H1 (cell line): ENCODE measurements around the gene RALGDS. TPM values are rescaled to one million over a fixed set of nuclear protein-coding genes. Genes with fewer than 3 reads are reported as not detected.
A peak's percentile ranks its signal among the peaks of the same experiment; 100 is the strongest.

Experiments
- CTCF ChIA-PET: fragments of 300-600 bp; sonication (Branson Sonifier 250); formaldehyde crosslinking; loops from one replicate; lab custom pipeline; 2021; ENCODE audit not compliant: partially characterized antibody; lab: Charles Lee
- POLR2A ChIA-PET: fragments of 300-600 bp; sonication (Branson Sonifier 250); formaldehyde crosslinking; loops from one replicate; lab custom pipeline; 2021; ENCODE audit warnings: inconsistent platforms; ENCODE audit not compliant: partially characterized antibody; lab: Charles Lee
- DNase-seq, 2 experiments: peaks; one replicate each; pipeline versions ENCODE4 v3.0.0 to v3.0.0-alpha.2; 2010 to 2022; ENCODE audit warnings: low spot score in 2 of 2, low read depth in 1 of 2, mixed read lengths in 1 of 2
- FAIRE-seq: peaks from 2 replicates; lab custom pipeline; 2011; peaks lifted over from hg19 to GRCh38; lab: Jason Lieb, UNC
- H2AFZ ChIP-seq: 2 replicates; pipeline ENCODE4 v1.8.1; 2012; ENCODE audit warnings: low read length, inconsistent platforms
- H2AK5ac ChIP-seq: 2 replicates; pipeline ENCODE4 v1.6.1; 2013; ENCODE audit warnings: low read depth, low read length
- H2BK120ac ChIP-seq: replicated peaks from 2 replicates; pipeline ENCODE3; 2013; ENCODE audit warnings: low read depth, low read length, inconsistent platforms
- H2BK12ac ChIP-seq: 2 replicates; pipeline ENCODE4 v1.6.1; 2013; ENCODE audit warnings: low read depth, low read length
- H2BK15ac ChIP-seq: 2 replicates; pipeline ENCODE4 v1.6.1; 2013; ENCODE audit warnings: low read length
- H2BK20ac ChIP-seq: 2 replicates; pipeline ENCODE4 v1.6.1; 2013; ENCODE audit warnings: low read length
- H2BK5ac ChIP-seq: 2 replicates; pipeline ENCODE4 v1.6.1; 2013; ENCODE audit warnings: low read depth, low read length
- H3K14ac ChIP-seq: 2 replicates; pipeline ENCODE4 v1.6.1; 2013; ENCODE audit warnings: inconsistent platforms; ENCODE audit not compliant: insufficient read length
- H3K18ac ChIP-seq: 2 replicates; pipeline ENCODE4 v1.6.1; 2013; ENCODE audit warnings: low read length; ENCODE audit errors: extremely low read depth
- H3K23ac ChIP-seq: 2 replicates; pipeline ENCODE4 v1.6.1; 2013; ENCODE audit warnings: inconsistent platforms; ENCODE audit not compliant: insufficient read length
- H3K23me2 ChIP-seq: 2 replicates; pipeline ENCODE4 v1.6.1; 2013; ENCODE audit warnings: low read depth, low read length
- H3K27ac ChIP-seq: 2 replicates; pipeline ENCODE4 v1.6.1; 2011; ENCODE audit warnings: low read depth, low read length, inconsistent platforms
- H3K27me3 ChIP-seq, 4 experiments: replicated peaks in 1 of 4; 1 replicate in 1 of 4; 2 replicates in 3 of 4; pipeline versions ENCODE4 v1.6.1 to v1.8.1; 2011 to 2013; ENCODE audit warnings: low read length in 3 of 4, mild to moderate bottlenecking in 3 of 4, inconsistent platforms in 2 of 4, mixed read lengths in 2 of 4, moderate library complexity in 1 of 4; ENCODE audit not compliant: control insufficient read depth in 3 of 4, insufficient read depth in 3 of 4; ENCODE audit errors: extremely low read depth in 1 of 4
- H3K36me3 ChIP-seq, 4 experiments: 2 replicates each; pipeline versions ENCODE4 v1.6.1 to v1.8.1; 2011 to 2013; ENCODE audit warnings: mild to moderate bottlenecking in 4 of 4, low read length in 3 of 4, moderate library complexity in 2 of 4, control low read depth in 1 of 4, inconsistent platforms in 1 of 4; ENCODE audit not compliant: insufficient read depth in 4 of 4, control insufficient read depth in 2 of 4
- H3K4ac ChIP-seq: replicated peaks from 2 replicates; pipeline ENCODE3; 2013; ENCODE audit warnings: low read length, low read depth, mixed read lengths, inconsistent platforms; ENCODE audit not compliant: insufficient read length
- H3K4me1 ChIP-seq, 4 experiments: replicated peaks in 1 of 4; 1 replicate in 1 of 4; 2 replicates in 3 of 4; pipeline versions ENCODE4 v1.6.1 to v1.8.1; 2011 to 2013; ENCODE audit warnings: low read length in 3 of 4, inconsistent platforms in 2 of 4, mixed read lengths in 1 of 4; ENCODE audit not compliant: insufficient read depth in 4 of 4, control insufficient read depth in 3 of 4
- H3K4me2 ChIP-seq, 2 experiments: 2 replicates each; pipeline versions ENCODE4 v1.6.1 to v1.8.1; 2011 to 2013; ENCODE audit warnings: low read depth in 2 of 2, low read length in 2 of 2, control low read depth in 1 of 2, inconsistent platforms in 1 of 2, mild to moderate bottlenecking in 1 of 2; ENCODE audit not compliant: insufficient read depth in 1 of 2
- H3K4me3 ChIP-seq, 4 experiments: fragments of 200-600, 300-600 bp in 1 of 4; sonication (generic), shearing (Covaris generic), sonication (Bioruptor Twin) in 1 of 4; 2 replicates each; pipeline versions ENCODE4 v1.5.1 to v1.8.1; 2011 to 2016; ENCODE audit warnings: low read length in 4 of 4, low read depth in 3 of 4, control low read depth in 2 of 4, inconsistent platforms in 2 of 4, mild to moderate bottlenecking in 2 of 4, mixed read lengths in 1 of 4, moderate library complexity in 1 of 4; ENCODE audit not compliant: insufficient read depth in 2 of 4; ENCODE audit errors: extremely low read depth in 1 of 4
- H3K56ac ChIP-seq: replicated peaks from 2 replicates; pipeline ENCODE3; 2013; ENCODE audit warnings: low read depth, mild to moderate bottlenecking, mixed read lengths, low read length, inconsistent platforms; ENCODE audit not compliant: insufficient read length
- H3K79me1 ChIP-seq: 2 replicates; pipeline ENCODE4 v1.6.1; 2013; ENCODE audit warnings: low read depth, low read length, control low read depth
- H3K79me2 ChIP-seq, 2 experiments: 2 replicates each; pipeline versions ENCODE4 v1.6.1 to v1.8.1; 2012 to 2013; ENCODE audit warnings: low read length in 2 of 2, mild to moderate bottlenecking in 2 of 2, inconsistent platforms in 1 of 2; ENCODE audit not compliant: insufficient read depth in 2 of 2, control insufficient read depth in 1 of 2
- H3K9ac ChIP-seq, 4 experiments: replicated peaks in 1 of 4; 1 replicate in 1 of 4; 2 replicates in 3 of 4; pipeline versions ENCODE4 v1.6.1 to v1.8.1; 2011 to 2013; ENCODE audit warnings: low read depth in 3 of 4, low read length in 3 of 4, control low read depth in 2 of 4, mild to moderate bottlenecking in 2 of 4, moderate library complexity in 2 of 4, inconsistent platforms in 1 of 4; ENCODE audit errors: extremely low read depth in 1 of 4
- H3K9me3 ChIP-seq, 2 experiments: 2 replicates each; pipeline versions ENCODE4 v1.6.1 to v1.8.1; 2012 to 2013; ENCODE audit warnings: mild to moderate bottlenecking in 2 of 2, moderate library complexity in 2 of 2, control low read depth in 1 of 2, inconsistent platforms in 1 of 2, low read depth in 1 of 2, low read length in 1 of 2, mixed read lengths in 1 of 2; ENCODE audit not compliant: insufficient read depth in 2 of 2
- H4K20me1 ChIP-seq, 2 experiments: replicated peaks in 1 of 2; 2 replicates each; pipeline versions ENCODE3 to v1.8.1; 2011 to 2013; ENCODE audit warnings: inconsistent platforms in 2 of 2, low read length in 2 of 2, mild to moderate bottlenecking in 1 of 2; ENCODE audit not compliant: insufficient read depth in 2 of 2, control insufficient read depth in 1 of 2
- H4K5ac ChIP-seq: 2 replicates; pipeline ENCODE4 v1.6.1; 2013; ENCODE audit warnings: low read length, low read depth, mixed read lengths, inconsistent platforms; ENCODE audit not compliant: insufficient read length
- H4K8ac ChIP-seq: 2 replicates; pipeline ENCODE4 v1.8.0; 2013; ENCODE audit warnings: mild to moderate bottlenecking, moderate library complexity, low read length, inconsistent platforms; ENCODE audit not compliant: insufficient read depth; ENCODE audit errors: extremely low read depth
- H4K91ac ChIP-seq: replicated peaks from 2 replicates; pipeline ENCODE3; 2013; ENCODE audit warnings: low read length, mixed read lengths, inconsistent platforms; ENCODE audit not compliant: insufficient read length
- ASH2L ChIP-seq: fragments of 200-600, 300-600 bp; sonication (generic); IDR thresholded peaks from one replicate; pipeline ENCODE4 v1.7.1; 2017; ENCODE audit warnings: low read length
- CBX8 ChIP-seq: fragments of 300-800, 300-1000 bp; sonication (generic); IDR thresholded peaks from 2 replicates; pipeline ENCODE4 v1.7.1; 2016; ENCODE audit warnings: low read depth, low read length, borderline replicate concordance
- CHD2 ChIP-seq: IDR thresholded peaks from 2 replicates; pipeline ENCODE4 v1.6.1; 2012; ENCODE audit warnings: low read length, improper control_type of control experiment
- EGR1 ChIP-seq: IDR thresholded peaks from 2 replicates; pipeline ENCODE4 v1.6.1; 2011; ENCODE audit warnings: low read depth, low read length, borderline replicate concordance
- HDAC6 ChIP-seq: IDR thresholded peaks from one replicate; pipeline ENCODE4 v1.7.1; 2012; ENCODE audit warnings: low read depth, mild to moderate bottlenecking, inconsistent platforms, low read length, moderate library complexity
- JUND ChIP-seq: IDR thresholded peaks from 2 replicates; pipeline ENCODE4 v1.6.1; 2011; ENCODE audit warnings: mild to moderate bottlenecking, improper control_type of control experiment, low read length
- KDM1A ChIP-seq: fragments of 200-600, 300-600 bp; sonication (generic); IDR thresholded peaks from 2 replicates; pipeline ENCODE4 v1.7.1; 2016; ENCODE audit warnings: mild to moderate bottlenecking, low read length, borderline replicate concordance
- KDM5A ChIP-seq: fragments of 200-600 bp; IDR thresholded peaks from 2 replicates; pipeline ENCODE4 v1.7.1; 2012; ENCODE audit warnings: mild to moderate bottlenecking, low read length, inconsistent platforms, mixed read lengths
- MAFK ChIP-seq: IDR thresholded peaks from 2 replicates; pipeline ENCODE4 v1.6.1; 2012; ENCODE audit warnings: low read depth, mild to moderate bottlenecking, improper control_type of control experiment, low read length
- RAD21 ChIP-seq, 2 experiments: IDR thresholded peaks in 1 of 2; conservative IDR thresholded peaks in 1 of 2; 2 replicates each; pipeline ENCODE4 v1.6.1; 2011; ENCODE audit warnings: low read depth in 2 of 2, low read length in 2 of 2, improper control_type of control experiment in 1 of 2, inconsistent platforms in 1 of 2, mild to moderate bottlenecking in 1 of 2, moderate library complexity in 1 of 2
- SAP30 ChIP-seq: fragments of 300-600 bp; sonication (generic); IDR thresholded peaks from 2 replicates; pipeline ENCODE4 v1.7.1; 2012; ENCODE audit warnings: low read length, moderate library complexity, mild to moderate bottlenecking, inconsistent platforms; ENCODE audit not compliant: insufficient read depth, insufficient replicate concordance
- SIX5 ChIP-seq: IDR thresholded peaks from 2 replicates; pipeline ENCODE4 v1.6.1; 2011; ENCODE audit warnings: mild to moderate bottlenecking, low read depth, low read length
- SP1 ChIP-seq: IDR thresholded peaks from 2 replicates; pipeline ENCODE4 v1.6.1; 2011; ENCODE audit warnings: low read depth, low read length
- WGBS, 2 experiments: shearing (Covaris generic) in 1 of 2; methylation state at CpG; one replicate each; pipeline versions ENCODE4 v1.1.6 to v1.1.7; 2013 to 2015; ENCODE audit warnings: low lambda C conversion rate in 2 of 2, mixed read lengths in 2 of 2, inconsistent platforms in 1 of 2, low coverage in 1 of 2, missing lambda C conversion rate in 1 of 2; ENCODE audit not compliant: insufficient replicate concordance in 2 of 2, insufficient coverage in 1 of 2, insufficient read length in 1 of 2; ENCODE audit errors: extremely low coverage in 1 of 2, missing lambda C conversion rate in 1 of 2; 5-methylcytosine and 5-hydroxymethylcytosine counted together
- polyA plus RNA-seq, 7 experiments: library from polyadenylated mRNA; depleted of rRNA in 3 of 7; stranded (reverse) in 5 of 7; unstranded in 2 of 7; fragments of >200 nt in 5 of 7; fragments of 200-250 nt in 2 of 7; gene quantifications; 1 replicate in 5 of 7; 2 replicates in 1 of 7; 4 replicates in 1 of 7; pipeline versions ENCODE4 v1.2.1 to v1.2.3, GENCODE V29; 2011 to 2013; ENCODE audit warnings: missing spikeins in 2 of 7, mixed read lengths in 2 of 7
- total RNA-seq: library from RNA; stranded (reverse); fragmentation: NEBNext Ultra II Directional; extraction: Animal tissue kit (Norgen Biotek cat#: 25700); gene quantifications from 2 replicates; pipeline ENCODE4 v1.2.1, GENCODE V29; 2021

The RALGDS gene
- total and polyA plus RNA-seq, 2 of the 8 experiments (the other 6 are each of a cell fraction or from before 2014, with no cell fraction given): 14.5 to 25.5 TPM

- H2BK20ac ChIP-seq: no peak overlapping the region
- H2AFZ ChIP-seq: no peak overlapping the region
- H3K23me2 ChIP-seq: peaks cover 13% of the 10 kb centered on the region; the same call in 1 of the 2 replicates
- peaks cover 40 to 48% of the 10 kb centered on the region in 2 experiments for H4K20me1 ChIP-seq
- no peak for DNase-seq
- H4K5ac ChIP-seq: no peak overlapping the region
- ChIA-PET POLR2A (interaction anchor here (3.4 kb wide), 1 partner anchor 28 kb away, joined by 13 read pairs; no protein-coding TSS in a partner anchor), CTCF (interaction anchor here (0.6 to 19.3 kb wide), 8 partner anchors 10 to 106 kb away, joined by 3 to 337 read pairs (median 8); no protein-coding TSS in a partner anchor)
- no peak for FAIRE-seq
- H3K56ac ChIP-seq: no peak overlapping the region
- peak overlapping the region; percentile 82 for H4K91ac ChIP-seq
- H3K23ac ChIP-seq: no peak overlapping the region
- H2BK12ac ChIP-seq: 0 out of 2 replicates have a peak overlapping the region, but pooled peaks have one; percentile 50
- no peak overlapping the region for H3K14ac ChIP-seq
- TF ChIP-seq SAP30 (no peak), SP1 (no peak), HDAC6 (no peak), JUND (no peak), CHD2 (no peak), EGR1 (no peak), KDM1A (no peak), RAD21 (IDR thresholded peaks at IDR 0.05 in 1 of 2, conservative IDR thresholded peaks at IDR 0.05 in 1 of 2; ENCODE audit: low read depth in 2 of 2, low read length in 2 of 2) (no peak), SIX5 (no peak), MAFK (no peak), KDM5A (no peak), ASH2L (no peak), CBX8 (no peak)
- peak overlapping the region; percentile 84; the same call in 1 of the 2 replicates for H2AK5ac ChIP-seq
- peak overlapping the region; percentile 51 to 79 (median 56); a peak in 6 of 8 replicates for H3K4me3 ChIP-seq
- peaks cover 0 to 48% (median 33%) of the 10 kb centered on the region in 4 experiments; a peak in 5 of 7 replicates for H3K27me3 ChIP-seq
- peak overlapping the region; percentile 76 to 94 for H3K4me2 ChIP-seq
- no peak overlapping the region for H2BK120ac ChIP-seq
- no peak overlapping the region for H4K8ac ChIP-seq
- no peak overlapping the region for H2BK15ac ChIP-seq
- H3K36me3 ChIP-seq: no peaks in the 10 kb centered on the region
- H3K4me1 ChIP-seq: peaks cover 0 to 17% (median 7%) of the 10 kb centered on the region in 4 experiments; a peak in 6 of 7 replicates
- H3K18ac ChIP-seq: no peak overlapping the region; the same call in 1 of the 2 replicates
- no peak overlapping the region for H3K27ac ChIP-seq
- H3K4ac ChIP-seq: no peak overlapping the region
- WGBS, 2 experiments: 78% methylated on average over 17 of the region's 21 CpGs; no CpG with 5 or more reads in 1 of the 2 experiments
- H3K9ac ChIP-seq: no peak overlapping the region; a peak in 1 of 7 replicates
- H3K79me2 ChIP-seq: no peaks in the 10 kb centered on the region
- H3K79me1 ChIP-seq: no peaks in the 10 kb centered on the region
- 0 out of 2 replicates have a peak overlapping the region, but pooled peaks have one; percentile 24 for H2BK5ac ChIP-seq
- H3K9me3 ChIP-seq: no peaks in the 10 kb centered on the region
These were observed 1.1 kb downstream of the RALGDS start for GRCh38 chr9:133119846-133120500.
